Measurements from ENCODE around the gene EPHA3.

DNA sequence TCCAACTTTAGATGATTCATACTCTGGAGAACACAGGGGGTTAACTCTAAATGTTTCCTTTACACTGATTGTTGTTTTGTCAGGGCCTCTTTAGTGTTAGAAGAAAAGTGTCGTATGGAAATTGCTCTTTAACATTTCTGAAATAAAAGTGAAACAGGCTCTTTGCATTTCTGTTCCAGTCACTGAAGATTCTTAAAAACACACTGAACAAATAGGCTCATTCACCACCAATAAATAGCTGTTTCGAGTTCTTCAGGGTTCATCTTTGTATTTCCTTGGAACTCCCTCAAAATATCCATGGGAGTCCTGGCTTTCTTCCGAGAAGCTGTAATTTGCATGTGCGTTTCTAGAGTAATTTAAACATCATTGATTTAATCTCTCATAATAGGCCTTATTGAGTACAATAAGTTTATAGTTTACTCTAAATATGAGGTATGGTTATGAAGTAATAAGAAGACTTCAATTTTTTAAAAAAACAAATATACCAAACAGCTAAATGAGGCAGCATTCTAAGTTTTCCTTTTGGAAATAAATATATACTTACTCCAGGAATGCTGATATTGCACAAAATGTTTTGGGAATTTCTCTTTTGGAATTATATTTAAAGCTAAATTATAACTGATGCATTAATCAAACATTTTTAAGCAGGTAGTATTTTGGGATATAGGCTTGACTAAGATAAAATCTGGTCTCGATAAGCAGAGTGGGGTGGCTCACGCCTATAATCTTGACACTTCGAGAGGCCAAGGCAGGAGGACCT lies 327.4 kb downstream of the EPHA3 start:
- no peak for TF ChIP-seq CTCF (conservative IDR thresholded peaks at IDR 0.05; ENCODE audit: low read depth, low read length)
- no peak for TF ChIP-seq EZH2 (IDR thresholded peaks at IDR 0.05; ENCODE audit: borderline replicate concordance, low read depth, low read length, poor library complexity, severe bottlenecking)

All from A673 (cell line).